ENCODE data around the gene EIF3L.

The EIF3L gene

DNA sequence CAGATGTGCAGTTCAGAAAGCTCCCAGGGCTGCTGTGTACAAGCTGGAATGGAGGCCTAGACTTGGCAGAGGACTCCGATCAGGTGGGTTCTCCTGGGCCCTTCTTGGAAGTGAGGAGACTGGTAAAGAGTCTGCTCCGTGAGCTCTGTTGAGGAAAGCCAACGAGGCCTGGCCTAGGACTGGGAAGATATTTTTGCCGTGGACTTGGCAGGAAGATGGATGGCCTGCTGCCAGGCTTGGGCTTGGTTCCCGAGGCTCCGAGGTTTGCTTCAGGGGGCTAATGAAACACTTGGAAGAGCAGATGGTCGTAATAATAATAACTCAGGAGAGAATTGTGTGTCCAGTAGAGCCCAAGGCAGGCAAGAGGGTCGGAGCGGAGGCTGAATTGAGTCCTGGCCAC is 22.2 kb upstream of the EIF3L start:
- ATAC-seq: no peak
- peaks cover 31% of the 10 kb centered on the region for H3K27me3 Mint-ChIP-seq
- no peaks in the 10 kb centered on the region for H3K4me1 Mint-ChIP-seq
- H3K36me3 Mint-ChIP-seq: peaks cover 28% of the 10 kb centered on the region
- no peaks in the 10 kb centered on the region for H3K9me3 Mint-ChIP-seq
- H3K27ac Mint-ChIP-seq: no peak overlapping the region
- H3K4me3 Mint-ChIP-seq: no peak overlapping the region

DNA sequence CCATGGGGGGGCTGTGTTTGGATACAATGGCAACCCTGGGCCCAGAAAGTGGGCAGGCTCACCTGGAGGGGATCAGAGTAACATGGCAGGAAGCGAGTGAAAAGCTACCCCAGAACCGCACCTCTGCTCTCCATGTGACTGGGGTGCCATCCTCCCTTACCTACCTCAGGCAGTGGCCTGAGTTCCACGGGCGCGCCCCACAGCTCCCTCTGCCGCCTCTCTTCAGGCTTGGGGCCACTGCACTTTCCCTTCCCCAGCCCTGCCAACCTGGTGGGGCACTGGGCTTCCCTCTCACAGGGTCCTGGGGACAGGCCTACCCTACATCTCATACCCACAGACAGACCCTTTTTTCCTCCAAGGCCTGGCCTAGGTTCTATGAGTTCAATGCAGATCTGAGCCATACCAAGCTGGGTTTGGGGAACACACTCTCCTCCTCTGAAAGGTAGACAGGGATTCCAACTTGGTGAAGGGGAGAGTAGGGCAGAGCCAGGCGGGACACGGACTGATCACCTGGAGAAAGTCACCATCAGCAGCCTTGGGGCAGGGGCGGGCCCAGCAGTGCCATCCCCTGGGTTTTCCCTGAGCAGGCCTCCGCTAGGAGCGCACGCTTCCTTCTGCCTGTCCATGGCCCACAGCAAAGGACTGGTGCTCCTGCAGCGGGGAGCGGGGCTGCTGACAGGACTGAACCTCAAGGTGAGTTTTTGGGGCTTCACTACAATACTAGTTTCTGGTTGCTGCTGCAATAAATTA is 19.0 kb upstream of the EIF3L start:
- no peak for ATAC-seq
- Mint-ChIP-seq H3K27ac (no peak overlapping the region), H3K27me3 (peaks cover 6% of the 10 kb centered on the region), H3K4me1 (no peaks in the 10 kb centered on the region), H3K4me3 (no peak overlapping the region), H3K36me3 (peaks cover 40% of the 10 kb centered on the region), H3K9me3 (no peaks in the 10 kb centered on the region)

DNA sequence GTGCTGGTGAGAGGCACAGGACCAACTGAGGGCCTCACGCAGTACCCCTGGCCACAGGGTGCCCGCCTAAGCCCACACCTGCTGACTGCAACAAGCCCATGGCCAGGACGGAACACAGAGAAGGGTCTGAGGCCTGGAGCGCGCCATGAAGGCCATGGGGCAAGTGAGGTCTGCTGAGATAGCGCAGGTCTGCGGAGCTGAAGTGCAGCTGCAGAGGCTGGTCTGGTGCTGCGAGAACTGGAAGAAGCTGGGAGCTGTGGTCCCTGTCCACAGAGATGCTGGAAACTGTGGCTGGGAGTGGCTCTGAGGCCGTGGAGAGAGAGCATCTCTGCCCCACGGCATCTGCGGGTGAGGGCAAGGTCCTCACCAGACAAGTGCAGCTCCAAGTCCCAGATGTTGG is 17.7 kb upstream of the EIF3L start:
- H3K36me3 Mint-ChIP-seq: peaks cover 40% of the 10 kb centered on the region
- no peaks in the 10 kb centered on the region for H3K4me1 Mint-ChIP-seq
- H3K4me3 Mint-ChIP-seq: no peak overlapping the region
- ATAC-seq: no peak
- no peaks in the 10 kb centered on the region for H3K9me3 Mint-ChIP-seq
- no peaks in the 10 kb centered on the region for H3K27me3 Mint-ChIP-seq
- no peak overlapping the region for H3K27ac Mint-ChIP-seq

DNA sequence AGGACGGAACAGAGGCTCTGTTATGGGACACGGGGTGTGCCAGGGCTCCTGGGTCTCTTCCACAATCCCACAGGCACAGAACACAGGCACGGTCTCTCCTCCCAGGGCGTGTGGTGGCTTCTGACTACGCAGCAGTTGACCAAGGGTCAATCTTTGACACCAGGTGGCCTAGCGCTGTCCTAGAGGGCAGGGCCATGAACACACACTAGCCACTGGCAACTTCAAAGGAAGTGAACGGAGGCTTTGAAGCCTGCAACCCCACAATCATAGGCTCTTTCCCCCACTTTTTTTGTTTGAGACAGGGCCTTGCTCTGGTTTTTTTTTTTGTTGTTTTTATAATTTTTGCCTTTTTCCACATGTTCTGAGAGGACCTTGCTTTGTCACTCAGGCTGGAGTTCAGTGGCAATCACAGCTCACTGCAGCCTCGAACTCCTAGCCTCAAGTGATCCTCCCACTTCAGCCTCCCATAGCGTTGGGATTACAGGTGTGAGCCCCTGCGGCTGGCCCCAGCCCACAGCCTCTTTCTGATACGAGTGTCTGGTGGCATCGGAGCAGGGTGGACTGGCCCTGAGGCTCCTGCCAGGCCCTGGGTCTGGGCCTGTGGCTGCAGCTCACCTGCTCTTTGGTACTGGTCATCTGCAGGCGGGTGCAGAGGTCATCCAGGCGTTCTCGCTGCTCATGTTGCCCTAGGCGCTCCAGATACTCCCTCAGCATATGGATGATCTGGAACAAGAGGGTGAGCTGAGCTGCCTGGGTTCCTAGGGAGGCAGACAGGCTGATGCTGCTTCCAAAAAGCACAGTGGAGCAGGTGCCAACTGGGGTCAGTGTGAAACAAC is 17.0 kb upstream of the EIF3L start:
- H3K4me3 Mint-ChIP-seq: no peak overlapping the region
- no peaks in the 10 kb centered on the region for H3K27me3 Mint-ChIP-seq
- peaks cover 47% of the 10 kb centered on the region for H3K36me3 Mint-ChIP-seq
- H3K9me3 Mint-ChIP-seq: no peaks in the 10 kb centered on the region
- no peaks in the 10 kb centered on the region for H3K4me1 Mint-ChIP-seq
- ATAC-seq: no peak
- no peak overlapping the region for H3K27ac Mint-ChIP-seq

DNA sequence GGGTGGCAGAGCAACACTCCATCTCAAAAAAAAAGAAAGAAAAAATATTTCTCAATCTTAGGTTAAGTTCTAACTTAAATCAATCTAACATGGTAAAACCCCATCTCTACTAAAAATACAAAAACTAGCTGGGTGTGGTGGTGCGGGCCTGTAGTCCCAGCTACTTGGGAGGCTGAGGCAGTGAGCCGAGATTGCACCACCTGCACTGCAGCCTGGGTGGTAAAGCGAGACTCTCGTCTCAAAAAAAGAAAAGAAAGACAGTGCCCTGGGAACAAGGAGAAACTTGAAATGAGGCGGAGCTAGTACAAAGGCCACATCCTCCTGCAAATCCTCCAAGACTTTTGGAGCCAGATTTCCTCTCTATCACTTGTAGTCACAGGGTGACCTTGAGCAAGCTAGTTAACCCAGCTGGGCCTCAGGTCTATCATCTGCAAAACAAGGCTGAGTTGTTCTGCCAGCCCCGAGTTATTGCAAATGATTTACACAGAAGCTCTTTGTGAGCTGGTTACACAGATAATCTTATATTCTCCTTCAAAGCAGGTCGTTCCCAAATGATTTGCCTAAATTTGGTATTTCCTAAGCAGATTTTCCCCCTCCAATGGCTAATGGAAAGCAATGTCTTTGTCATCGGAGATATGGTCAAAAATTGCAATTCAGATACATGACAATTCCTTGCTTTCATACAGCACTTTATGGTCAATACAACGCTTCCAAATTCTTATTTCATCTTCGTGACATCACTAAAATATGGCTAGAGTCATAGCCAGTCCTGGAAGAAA is 7.0 kb upstream of the EIF3L start:
- no peak overlapping the region for H3K27ac Mint-ChIP-seq
- ATAC-seq: no peak
- H3K27me3 Mint-ChIP-seq: no peaks in the 10 kb centered on the region
- H3K9me3 Mint-ChIP-seq: no peaks in the 10 kb centered on the region
- no peak overlapping the region for H3K4me3 Mint-ChIP-seq
- peaks cover 11% of the 10 kb centered on the region for H3K4me1 Mint-ChIP-seq
- peaks cover 8% of the 10 kb centered on the region for H3K36me3 Mint-ChIP-seq

DNA sequence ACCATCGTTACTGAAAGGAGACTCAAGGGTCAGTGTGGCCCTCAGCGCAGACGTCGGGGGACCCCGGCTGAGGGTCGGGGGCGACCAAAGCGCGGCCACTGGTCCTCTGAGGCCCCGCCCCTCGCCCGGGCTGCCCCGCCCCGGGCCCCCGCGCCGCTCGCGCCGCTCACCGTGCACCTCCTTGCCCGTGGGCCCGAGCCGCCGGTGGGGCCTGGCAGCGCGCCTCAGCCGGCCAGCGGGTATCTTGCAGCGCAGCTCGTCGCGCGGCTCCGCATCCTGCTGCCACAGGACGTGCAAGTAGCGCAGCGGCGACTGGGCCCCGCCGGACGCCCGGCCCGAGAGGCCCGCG is 5.5 kb upstream of the EIF3L start:
- Mint-ChIP-seq H3K4me3 (peak overlapping the region; percentile 79), H3K27ac (peak overlapping the region; percentile 81), H3K27me3 (no peaks in the 10 kb centered on the region), H3K36me3 (peaks cover 10% of the 10 kb centered on the region), H3K4me1 (peaks cover 25% of the 10 kb centered on the region), H3K9me3 (peaks cover 2% of the 10 kb centered on the region)
- peak; percentile 73 for ATAC-seq

DNA sequence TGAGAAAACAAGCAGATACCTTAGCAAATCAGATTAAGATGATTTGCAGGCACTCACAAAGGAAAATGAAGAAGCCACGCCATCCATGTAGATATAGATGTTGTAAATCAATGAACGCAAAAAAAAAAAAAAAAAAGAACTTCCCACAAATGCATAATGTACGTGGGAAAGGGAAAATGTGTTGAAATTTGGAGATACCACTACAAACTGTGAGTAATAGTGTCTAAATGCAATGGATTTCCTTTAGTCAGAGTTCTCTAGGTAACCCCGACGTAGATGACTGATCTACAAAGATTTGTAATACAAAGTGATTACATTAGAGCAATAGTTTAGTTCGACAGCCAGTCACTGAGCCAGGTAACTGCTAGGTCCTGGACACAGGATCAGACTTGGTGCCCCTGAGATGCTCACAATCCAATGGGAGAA is 4.3 kb upstream of the EIF3L start:
- Mint-ChIP-seq H3K36me3 (peaks cover 17% of the 10 kb centered on the region), H3K9me3 (peaks cover 2% of the 10 kb centered on the region), H3K4me3 (peak overlapping the region; percentile 79), H3K27ac (peak overlapping the region; percentile 81), H3K27me3 (no peaks in the 10 kb centered on the region), H3K4me1 (peaks cover 34% of the 10 kb centered on the region)
- no peak for ATAC-seq

DNA sequence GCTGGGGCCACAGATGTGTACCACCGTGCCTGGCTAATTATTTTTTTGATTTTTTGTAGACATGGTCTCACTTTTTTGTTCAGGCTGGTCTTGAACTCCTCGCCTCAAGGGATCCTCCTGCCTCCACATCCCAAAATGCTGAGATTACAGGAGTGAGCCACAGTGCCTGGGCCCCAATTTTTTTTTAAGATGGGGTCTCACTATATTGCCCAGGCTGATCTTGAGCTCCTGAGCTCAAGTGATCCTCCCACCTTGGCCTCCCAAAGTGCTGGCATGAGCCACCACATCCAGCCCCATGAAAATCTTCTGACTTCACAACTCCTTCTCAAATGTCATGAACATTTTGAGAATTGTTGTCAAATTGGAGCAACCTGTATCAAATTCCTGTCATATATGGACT is 2.8 kb upstream of the EIF3L start:
- H3K9me3 Mint-ChIP-seq: peaks cover 2% of the 10 kb centered on the region
- no peak overlapping the region for H3K4me3 Mint-ChIP-seq
- H3K36me3 Mint-ChIP-seq: peaks cover 24% of the 10 kb centered on the region
- no peaks in the 10 kb centered on the region for H3K27me3 Mint-ChIP-seq
- H3K27ac Mint-ChIP-seq: no peak overlapping the region
- H3K4me1 Mint-ChIP-seq: peaks cover 36% of the 10 kb centered on the region
- no peak for ATAC-seq

DNA sequence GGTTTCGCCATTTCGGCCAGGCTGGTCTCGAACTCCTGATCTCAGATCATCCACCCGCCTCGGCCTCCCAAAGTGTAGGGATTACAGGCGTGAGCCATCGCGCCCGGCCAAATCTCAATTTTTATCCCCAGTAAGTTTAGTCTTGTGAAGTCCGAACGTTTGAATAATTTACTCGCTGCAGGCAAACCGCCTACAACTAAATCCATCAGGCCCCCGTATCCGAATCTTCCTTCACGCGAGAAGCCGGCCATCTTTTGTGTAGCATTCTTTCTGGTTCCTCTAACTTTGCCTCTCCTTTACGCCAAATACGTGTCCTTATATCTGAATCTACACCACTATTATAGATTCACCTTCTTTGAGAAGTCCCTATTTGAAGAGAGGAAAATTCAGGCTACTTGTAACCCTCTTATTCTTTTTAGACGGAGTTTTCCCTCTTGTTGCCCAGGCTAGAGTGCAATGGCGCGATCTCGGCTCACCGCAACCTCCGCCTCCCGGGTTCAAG is 581 bp upstream of the EIF3L start:
- ATAC-seq: no peak
- H3K36me3 Mint-ChIP-seq: peaks cover 37% of the 10 kb centered on the region
- peak overlapping the region; percentile 100 for H3K27ac Mint-ChIP-seq
- peaks cover 31% of the 10 kb centered on the region for H3K4me1 Mint-ChIP-seq
- H3K27me3 Mint-ChIP-seq: no peaks in the 10 kb centered on the region
- peak overlapping the region; percentile 99 for H3K4me3 Mint-ChIP-seq
- peaks cover 2% of the 10 kb centered on the region for H3K9me3 Mint-ChIP-seq

DNA sequence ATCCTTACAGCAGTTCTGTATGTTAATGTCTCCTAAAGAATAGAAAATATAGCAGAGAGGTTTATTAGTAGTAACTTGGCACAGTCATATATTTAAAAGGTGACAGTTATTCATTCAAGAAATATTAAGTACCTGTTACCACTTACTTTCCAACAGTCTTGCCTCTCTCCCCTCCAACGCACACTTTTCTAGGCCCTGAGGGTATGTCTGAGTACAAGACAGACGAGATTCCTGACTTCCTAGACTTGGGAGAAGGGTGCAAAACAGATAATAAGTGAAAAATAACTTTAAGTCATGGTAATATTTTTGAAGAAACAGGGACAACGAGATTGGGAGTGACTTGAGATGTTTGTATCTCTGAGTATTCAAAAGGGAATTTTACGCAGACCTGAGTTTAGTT is 1.6 kb downstream of the EIF3L start:
- Mint-ChIP-seq H3K36me3 (peaks cover 59% of the 10 kb centered on the region), H3K27ac (no peak overlapping the region), H3K9me3 (peaks cover 2% of the 10 kb centered on the region), H3K27me3 (no peaks in the 10 kb centered on the region), H3K4me1 (peaks cover 49% of the 10 kb centered on the region), H3K4me3 (peak overlapping the region; percentile 99)
- no peak for ATAC-seq

DNA sequence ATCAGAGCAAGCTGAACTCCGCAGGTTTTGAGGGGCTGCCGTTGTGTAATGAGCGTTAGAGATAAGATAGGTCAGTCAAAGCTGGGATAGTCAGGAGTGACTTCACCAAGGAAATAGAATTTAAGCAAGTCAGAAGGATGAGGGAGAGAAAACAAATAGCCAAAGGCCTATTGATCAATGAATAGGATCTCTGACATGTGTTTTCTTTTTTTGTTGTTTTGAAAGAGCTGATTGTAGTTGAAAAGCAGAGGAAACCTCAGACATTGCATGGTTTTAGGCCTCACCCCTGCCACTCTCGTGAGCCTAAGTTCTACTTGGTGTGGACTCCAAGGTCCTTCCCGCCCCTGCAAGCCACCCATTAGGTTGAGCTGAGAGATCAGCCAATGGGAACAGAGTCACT is 3.2 kb downstream of the EIF3L start:
- no peak overlapping the region for H3K27ac Mint-ChIP-seq
- peaks cover 68% of the 10 kb centered on the region for H3K36me3 Mint-ChIP-seq
- H3K27me3 Mint-ChIP-seq: no peaks in the 10 kb centered on the region
- H3K4me1 Mint-ChIP-seq: peaks cover 48% of the 10 kb centered on the region
- ATAC-seq: no peak
- peaks cover 2% of the 10 kb centered on the region for H3K9me3 Mint-ChIP-seq
- H3K4me3 Mint-ChIP-seq: no peak overlapping the region

DNA sequence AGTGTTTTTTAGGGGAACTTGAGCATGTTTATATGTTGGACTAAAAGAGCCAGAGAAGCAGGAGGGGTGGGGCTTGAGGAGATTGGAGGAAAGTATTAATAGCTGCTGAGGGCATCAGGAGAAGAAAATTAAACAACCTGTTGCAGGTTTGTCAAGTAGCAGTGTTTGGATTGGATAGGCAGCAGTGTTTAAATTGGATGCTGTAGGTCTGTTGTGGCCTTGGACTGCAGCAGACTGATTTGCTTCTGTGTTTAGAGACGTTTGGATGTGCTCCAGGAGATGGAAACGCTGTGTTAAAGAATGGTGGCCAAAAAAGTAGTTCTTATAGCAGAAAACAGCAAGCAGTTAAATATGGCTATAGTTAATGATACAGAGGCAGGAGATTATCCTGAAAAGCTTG is 5.7 kb downstream of the EIF3L start:
- no peak overlapping the region for H3K27ac Mint-ChIP-seq
- H3K27me3 Mint-ChIP-seq: no peaks in the 10 kb centered on the region
- H3K9me3 Mint-ChIP-seq: no peaks in the 10 kb centered on the region
- ATAC-seq: no peak
- peaks cover 63% of the 10 kb centered on the region for H3K36me3 Mint-ChIP-seq
- H3K4me1 Mint-ChIP-seq: peaks cover 26% of the 10 kb centered on the region
- no peak overlapping the region for H3K4me3 Mint-ChIP-seq

DNA sequence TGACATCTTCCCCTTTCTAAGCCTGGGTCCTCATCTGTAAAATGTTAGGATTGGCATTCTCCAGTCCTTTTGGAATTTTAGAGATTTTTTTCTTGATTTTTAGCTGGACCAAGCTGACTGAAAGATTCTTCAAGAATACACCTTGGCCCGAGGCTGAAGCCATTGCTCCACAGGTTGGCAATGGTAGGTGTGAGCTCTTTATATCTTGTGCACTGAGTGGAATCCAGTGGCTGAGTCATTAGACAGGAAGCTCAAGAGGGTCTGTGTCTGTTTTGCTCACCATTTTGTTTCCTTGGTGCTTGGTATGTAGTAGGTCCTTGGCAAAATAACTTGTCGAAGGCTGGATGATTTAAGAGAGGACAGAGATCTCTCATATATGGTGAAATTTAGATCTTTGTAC is 6.2 kb downstream of the EIF3L start:
- ATAC-seq: no peak
- peaks cover 24% of the 10 kb centered on the region for H3K4me1 Mint-ChIP-seq
- no peaks in the 10 kb centered on the region for H3K9me3 Mint-ChIP-seq
- no peaks in the 10 kb centered on the region for H3K27me3 Mint-ChIP-seq
- peaks cover 69% of the 10 kb centered on the region for H3K36me3 Mint-ChIP-seq
- H3K4me3 Mint-ChIP-seq: no peak overlapping the region
- no peak overlapping the region for H3K27ac Mint-ChIP-seq

DNA sequence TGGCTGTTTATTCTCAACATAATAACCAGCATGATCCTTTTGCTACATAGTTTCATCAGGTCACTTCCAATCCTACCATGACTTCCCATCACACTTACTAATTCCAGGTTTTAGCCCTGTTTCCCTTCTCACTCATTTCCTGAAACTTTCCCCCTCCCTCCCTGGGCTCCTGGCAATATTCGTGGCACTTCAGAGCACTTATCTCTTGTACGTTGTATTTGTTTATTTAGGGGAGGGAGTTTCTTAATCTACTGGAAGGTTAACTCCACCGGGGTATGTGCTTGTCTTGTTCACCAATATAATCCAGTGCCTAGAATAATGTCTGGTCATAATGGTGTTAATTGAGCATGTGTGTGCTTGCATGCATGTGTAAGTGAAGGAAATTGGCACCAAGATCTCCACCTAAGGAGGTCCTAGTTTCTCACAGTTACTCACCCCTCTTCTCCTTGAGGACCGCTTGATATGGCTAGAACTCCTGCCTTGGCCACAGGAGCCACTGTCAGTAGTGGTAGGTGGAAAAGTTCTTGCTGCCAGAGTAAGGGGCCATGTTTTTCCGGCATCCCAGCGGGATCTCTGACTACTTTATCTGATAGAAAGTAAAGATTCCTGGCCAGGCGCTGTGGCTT is 11.7 kb downstream of the EIF3L start:
- Mint-ChIP-seq H3K27ac (no peak overlapping the region), H3K27me3 (no peaks in the 10 kb centered on the region), H3K36me3 (peaks cover 67% of the 10 kb centered on the region), H3K4me1 (no peaks in the 10 kb centered on the region), H3K9me3 (no peaks in the 10 kb centered on the region), H3K4me3 (no peak overlapping the region)
- ATAC-seq: no peak

Data from stimulated activated memory B cell treated with anti-CD40 and anti-IgM and Interleukin-4, amounts not matched to agents 10 μg/mL and 1 μg/mL and 100 μg/mL, for 72 hours (primary cell).